Naive thymus-derived CD4-positive, alpha-beta T cell (primary cell): Measurements from ENCODE around the gene APP. TPM values are rescaled to one million over a fixed set of nuclear protein-coding genes. Genes with fewer than 3 reads are reported as not detected.
"Not testable (repeated sequence)": the region's sequence is repeated elsewhere in the genome, so short reads cannot be mapped to it uniquely, and the experiment has no call there.

Experiments
- ATAC-seq: fragments of 150-1000 bp; cut with Tn5 transposase; 2 replicates; pipeline ENCODE4 v1.10.0; 2021; ENCODE audit warnings: mild to moderate bottlenecking, moderate library complexity
- CTCF ChIA-PET: fragments of 350-600 bp; sonication (Branson Sonifier 250); formaldehyde crosslinking; loops from one replicate; lab custom pipeline; 2021; ENCODE audit warnings: antibody characterized with exemption; lab: Charles Lee
- POLR2A ChIA-PET: fragments of 350-600 bp; sonication (Branson Sonifier 250); formaldehyde crosslinking; loops from one replicate; lab custom pipeline; 2021; ENCODE audit warnings: antibody characterized with exemption, inconsistent platforms; lab: Charles Lee
- DNase-seq, 9 donors: peaks; one replicate each; pipeline versions ENCODE4 v3.0.0 to v3.0.0-alpha.2; 2020 to 2022; ENCODE audit warnings: mixed read lengths in 1 of 9
- H3K27ac ChIP-seq: one replicate; pipeline ENCODE4 v1.7.0; 2013; ENCODE audit warnings: mild to moderate bottlenecking, low read depth, low read length, moderate library complexity
- H3K27me3 ChIP-seq, 2 donors: one replicate each; pipeline ENCODE4 v1.7.0; 2013; ENCODE audit warnings: low read length in 2 of 2, mild to moderate bottlenecking in 2 of 2, moderate library complexity in 2 of 2; ENCODE audit not compliant: control insufficient read depth in 2 of 2, insufficient read depth in 2 of 2
- H3K36me3 ChIP-seq, 3 experiments: 1 replicate in 2 of 3; 2 replicates in 1 of 3; pipeline ENCODE4 v1.7.0; 2013; ENCODE audit warnings: low read length in 3 of 3, mild to moderate bottlenecking in 3 of 3, moderate library complexity in 1 of 3; ENCODE audit not compliant: insufficient read depth in 3 of 3, control insufficient read depth in 2 of 3
- H3K4me1 ChIP-seq, 2 donors: one replicate each; pipeline ENCODE4 v1.7.0; 2013; ENCODE audit warnings: low read length in 2 of 2, mild to moderate bottlenecking in 2 of 2, moderate library complexity in 1 of 2; ENCODE audit not compliant: control insufficient read depth in 2 of 2, insufficient read depth in 2 of 2
- H3K4me3 ChIP-seq: 2 replicates; pipeline ENCODE4 v1.7.0; 2013; ENCODE audit warnings: mild to moderate bottlenecking, low read length
- H3K9me3 ChIP-seq, 3 experiments: 1 replicate in 2 of 3; 2 replicates in 1 of 3; pipeline ENCODE4 v1.7.0; 2013; ENCODE audit warnings: low read length in 3 of 3; ENCODE audit not compliant: control insufficient read depth in 2 of 3
- H3K27ac Mint-ChIP-seq, 9 donors: one replicate each; pipeline ENCODE4 v1.8.0; 2020 to 2022; ENCODE audit warnings: mixed read lengths in 9 of 9, mild to moderate bottlenecking in 8 of 9, moderate library complexity in 5 of 9, inconsistent platforms in 2 of 9
- H3K27me3 Mint-ChIP-seq, 5 donors: one replicate each; pipeline ENCODE4 v1.8.0; 2021 to 2022; ENCODE audit warnings: mixed read lengths in 5 of 5, mild to moderate bottlenecking in 1 of 5
- H3K36me3 Mint-ChIP-seq, 5 donors: one replicate each; pipeline ENCODE4 v1.8.0; 2020 to 2022; ENCODE audit warnings: mixed read lengths in 5 of 5, mild to moderate bottlenecking in 3 of 5, inconsistent platforms in 1 of 5
- H3K4me1 Mint-ChIP-seq, 7 donors: one replicate each; pipeline ENCODE4 v1.8.0; 2020 to 2022; ENCODE audit warnings: mixed read lengths in 7 of 7, mild to moderate bottlenecking in 3 of 7, inconsistent platforms in 1 of 7
- H3K4me3 Mint-ChIP-seq, 10 donors: one replicate each; pipeline ENCODE4 v1.8.0; 2020 to 2022; ENCODE audit warnings: mild to moderate bottlenecking in 10 of 10, mixed read lengths in 10 of 10, moderate library complexity in 6 of 10, inconsistent platforms in 2 of 10
- H3K9me3 Mint-ChIP-seq, 11 donors: one replicate each; pipeline ENCODE4 v1.8.0; 2020 to 2022; ENCODE audit warnings: mixed read lengths in 11 of 11, mild to moderate bottlenecking in 4 of 11, inconsistent platforms in 1 of 11, moderate library complexity in 1 of 11
- intact Hi-C, 2 donors: fragments of 100-400 bp; cut with micrococcal nuclease; formaldehyde crosslinking; loops; one replicate each; pipeline ENCODE4 v1.15.1; 2023
- polyA plus RNA-seq, 2 donors: library from polyadenylated mRNA; unstranded; fragments of 300-500 nt; fragmentation: Illumina TruSeq; gene quantifications; one replicate each; pipeline ENCODE4 v1.2.3, GENCODE V29; 2021
- total RNA-seq, 6 experiments: library from RNA in 5 of 6; stranded (reverse) in 5 of 6; gene quantifications; 1 replicate in 5 of 6; 2 replicates in 1 of 6; pipeline ENCODE4 v1.2.3 and lab custom pipeline; 2021 to 2026

APP gene
- total and polyA plus RNA-seq, 7 experiments from 2014 or later = 19.8 to 68.0 (median 54.9) TPM

- no peak for ATAC-seq
- H3K27me3 Mint-ChIP-seq = no peaks in the 10 kb centered on the region
- no peaks in the 10 kb centered on the region for H3K36me3 ChIP-seq
Observed at GRCh38 chr21:26087223-26087918, 83.2 kb downstream of the APP start.

GRCh38 chr21:26085882-26086281 is 84.7 kb downstream of the APP start:
- no peak for DNase-seq
- no peaks in the 10 kb centered on the region for H3K27me3 ChIP-seq
- no peak for ATAC-seq
- H3K27me3 Mint-ChIP-seq = no peaks in the 10 kb centered on the region
- CTCF ChIA-PET = interaction anchor here (1.7 kb wide), 1 partner anchor 15 kb away, joined by 6 read pairs; no protein-coding TSS in a partner anchor
- intact Hi-C loops = no loop called here
- H3K36me3 Mint-ChIP-seq = peaks cover 3 to 49% (median 25%) of the 10 kb centered on the region in 5 donors
- peaks cover 6 to 37% (median 26%) of the 10 kb centered on the region in 7 donors for H3K4me1 Mint-ChIP-seq
- POLR2A ChIA-PET = interaction anchor here (0.6 kb wide), 1 partner anchor 426 kb away, joined by 4 read pairs; no protein-coding TSS in a partner anchor
- no peaks in the 10 kb centered on the region for H3K36me3 ChIP-seq
- H3K9me3 ChIP-seq = no peaks in the 10 kb centered on the region
- H3K9me3 Mint-ChIP-seq = peaks cover 0 to 2% (median 0%) of the 10 kb centered on the region in 11 donors
- no peaks in the 10 kb centered on the region for H3K4me1 ChIP-seq
- no peak overlapping the region for H3K4me3 ChIP-seq
- H3K27ac ChIP-seq = no peak overlapping the region
- no peak overlapping the region for H3K4me3 Mint-ChIP-seq
- no peak overlapping the region for H3K27ac Mint-ChIP-seq

More at GRCh38 chr21:26087223-26087918, 83.2 kb downstream of the APP start:
- Mint-ChIP-seq H3K9me3 (no peaks in the 10 kb centered on the region), H3K4me3 (no peak overlapping the region), H3K4me1 (peaks cover 6 to 43% (median 26%) of the 10 kb centered on the region in 7 donors), H3K36me3 (peaks cover 7 to 50% (median 32%) of the 10 kb centered on the region in 5 donors), H3K27ac (no peak overlapping the region)
- no peak overlapping the region for H3K4me3 ChIP-seq
- H3K27me3 ChIP-seq = no peaks in the 10 kb centered on the region
- no peaks in the 10 kb centered on the region for H3K4me1 ChIP-seq
- H3K27ac ChIP-seq = no peak overlapping the region
- intact Hi-C loops = no loop called here
- ChIA-PET CTCF (interaction anchor here (1.7 kb wide), 1 partner anchor 16 kb away, joined by 6 read pairs; no protein-coding TSS in a partner anchor), POLR2A (no interaction called here)
- H3K9me3 ChIP-seq = no peaks in the 10 kb centered on the region
- no peak for DNase-seq

GRCh38 chr21:26085127-26085526 is 85.4 kb downstream of the APP start:
- H3K4me3 Mint-ChIP-seq = no peak overlapping the region
- intact Hi-C loops = no loop called here
- no peaks in the 10 kb centered on the region for H3K27me3 Mint-ChIP-seq
- no peak for DNase-seq
- Histone ChIP-seq H3K9me3 (no peaks in the 10 kb centered on the region), H3K36me3 (no peaks in the 10 kb centered on the region), H3K27ac (no peak overlapping the region), H3K4me1 (no peaks in the 10 kb centered on the region), H3K27me3 (no peaks in the 10 kb centered on the region), H3K4me3 (no peak overlapping the region)
- peaks cover 6 to 37% (median 26%) of the 10 kb centered on the region in 7 donors for H3K4me1 Mint-ChIP-seq
- H3K36me3 Mint-ChIP-seq = peaks cover 1 to 45% (median 21%) of the 10 kb centered on the region in 5 donors
- ATAC-seq = no peak
- CTCF ChIA-PET = interaction anchor here (0.6 kb wide), 1 partner anchor 19 kb away, joined by 3 read pairs; no protein-coding TSS in a partner anchor
- no peak overlapping the region for H3K27ac Mint-ChIP-seq
- POLR2A ChIA-PET = no interaction called here
- peaks cover 0 to 3% (median 0%) of the 10 kb centered on the region in 11 donors for H3K9me3 Mint-ChIP-seq

GRCh38 chr21:26082549-26082948 is 88.0 kb downstream of the APP start:
- ATAC-seq = no peak

GRCh38 chr21:26081175-26081760 is 89.3 kb downstream of the APP start:
- DNase-seq, ATAC-seq, H3K4me3 ChIP-seq, H3K9me3 Mint-ChIP-seq, H3K27me3 ChIP-seq, H3K27ac ChIP-seq, H3K4me1 ChIP-seq, H3K27me3 Mint-ChIP-seq, H3K4me3 Mint-ChIP-seq, POLR2A ChIA-PET, H3K9me3 ChIP-seq, H3K36me3 ChIP-seq, intact Hi-C loops: not testable (repeated sequence)
- Mint-ChIP-seq H3K4me1 (peaks cover 0 to 18% (median 10%) of the 10 kb centered on the region in 7 donors), H3K36me3 (peaks cover 3 to 24% (median 11%) of the 10 kb centered on the region in 5 donors), H3K27ac (peak overlapping the region in 2 of 9 donors; percentile 28 to 37)
- CTCF ChIA-PET = interaction anchor here (0.9 kb wide), 1 partner anchor 63 kb away, joined by 3 read pairs; no protein-coding TSS in a partner anchor

More at GRCh38 chr21:26082549-26082948, 88.0 kb downstream of the APP start:
- no peak for DNase-seq
- Mint-ChIP-seq H3K4me1 (peaks cover 6 to 25% (median 14%) of the 10 kb centered on the region in 7 donors), H3K9me3 (peaks cover 0 to 3% (median 0%) of the 10 kb centered on the region in 11 donors), H3K27me3 (no peaks in the 10 kb centered on the region), H3K36me3 (peaks cover 0 to 24% (median 11%) of the 10 kb centered on the region in 5 donors), H3K27ac (peak overlapping the region in 3 of 9 donors; percentile 7 to 23 (median 7)), H3K4me3 (no peak overlapping the region)
- Histone ChIP-seq H3K4me3 (no peak overlapping the region), H3K27me3 (no peaks in the 10 kb centered on the region), H3K36me3 (no peaks in the 10 kb centered on the region), H3K4me1 (no peaks in the 10 kb centered on the region), H3K9me3 (no peaks in the 10 kb centered on the region), H3K27ac (no peak overlapping the region)
- ChIA-PET POLR2A (no interaction called here), CTCF (interaction anchor here (0.9 kb wide), 1 partner anchor 64 kb away, joined by 3 read pairs; no protein-coding TSS in a partner anchor)
- intact Hi-C loops = no loop called here

- DNase-seq (no peak), ATAC-seq (no peak)
- Histone ChIP-seq H3K27me3 (no peaks in the 10 kb centered on the region), H3K4me1 (no peaks in the 10 kb centered on the region), H3K9me3 (no peaks in the 10 kb centered on the region), H3K36me3 (no peaks in the 10 kb centered on the region), H3K4me3 (no peak overlapping the region), H3K27ac (no peak overlapping the region)
- Mint-ChIP-seq H3K9me3 (peaks cover 0 to 3% (median 0%) of the 10 kb centered on the region in 11 donors), H3K27me3 (no peaks in the 10 kb centered on the region), H3K4me1 (peaks cover 0 to 18% (median 10%) of the 10 kb centered on the region in 7 donors), H3K36me3 (peaks cover 3 to 18% (median 6%) of the 10 kb centered on the region in 5 donors), H3K27ac (no peak overlapping the region), H3K4me3 (no peak overlapping the region)
- CTCF ChIA-PET = interaction anchor here (0.6 kb wide), 1 partner anchor 17 kb away, joined by 3 read pairs; no protein-coding TSS in a partner anchor
- intact Hi-C loops = no loop called here
- POLR2A ChIA-PET = interaction anchor here (0.6 kb wide), 2 partner anchors 274 to 1620 kb away, joined by 3 to 4 read pairs; no protein-coding TSS in a partner anchor
Observed at GRCh38 chr21:26080211-26080610, 90.4 kb downstream of the APP start.
